Measurements from ENCODE around the gene ACSS3.

Gene ACSS3

GRCh38 chr12:81297601-81298000, 219.7 kb downstream of the ACSS3 start:
- H3K4me2 ChIP-seq (ENCODE audit: low read length): no peak overlapping the region
- no peaks in the 10 kb centered on the region for H3K36me3 ChIP-seq (ENCODE audit: insufficient read depth, low read length)
- H3K27ac ChIP-seq (ENCODE audit: low read depth, low read length, poor library complexity, severe bottlenecking): no peak overlapping the region
- no peaks in the 10 kb centered on the region for H4K20me1 ChIP-seq (ENCODE audit: insufficient read depth, low read length)
- no peaks in the 10 kb centered on the region for H3F3A ChIP-seq (ENCODE audit: insufficient read depth, low read length)
- no peaks in the 10 kb centered on the region for H3K27me3 ChIP-seq (ENCODE audit: insufficient read depth, low read length)
- no peaks in the 10 kb centered on the region for H3K4me1 ChIP-seq (ENCODE audit: insufficient read depth, low read length, severe bottlenecking)
- no peaks in the 10 kb centered on the region for H3K9me2 ChIP-seq (ENCODE audit: low read depth, low read length)
- TF ChIP-seq CTCF (IDR thresholded peaks at IDR 0.05; ENCODE audit: low read length) (no peak), EZH2 (IDR thresholded peaks at IDR 0.05; ENCODE audit: borderline replicate concordance, low read length) (no peak)
- no peak overlapping the region for H3K9ac ChIP-seq (ENCODE audit: low read length)
- no peaks in the 10 kb centered on the region for H3K9me3 ChIP-seq (ENCODE audit: low read length)
- H3K79me2 ChIP-seq (ENCODE audit: insufficient read depth, low read length): no peaks in the 10 kb centered on the region
- no peak overlapping the region for H2AFZ ChIP-seq (ENCODE audit: low read length)
- no peak overlapping the region for H3K4me3 ChIP-seq (ENCODE audit: low read depth, low read length, poor library complexity, severe bottlenecking)

GRCh38 chr12:81300454-81300853, 222.6 kb downstream of the ACSS3 start:
- no peaks in the 10 kb centered on the region for H3K27me3 ChIP-seq (ENCODE audit: insufficient read depth, low read length)
- H3F3A ChIP-seq (ENCODE audit: insufficient read depth, low read length): no peaks in the 10 kb centered on the region
- H2AFZ ChIP-seq (ENCODE audit: low read length): no peak overlapping the region
- H3K36me3 ChIP-seq (ENCODE audit: insufficient read depth, low read length): no peaks in the 10 kb centered on the region
- no peak overlapping the region for H3K27ac ChIP-seq (ENCODE audit: low read depth, low read length, poor library complexity, severe bottlenecking)
- no peak overlapping the region for H3K4me2 ChIP-seq (ENCODE audit: low read length)
- H3K9me2 ChIP-seq (ENCODE audit: low read depth, low read length): no peaks in the 10 kb centered on the region
- no peaks in the 10 kb centered on the region for H3K79me2 ChIP-seq (ENCODE audit: insufficient read depth, low read length)
- no peak overlapping the region for H3K9ac ChIP-seq (ENCODE audit: low read length)
- H3K4me3 ChIP-seq (ENCODE audit: low read depth, low read length, poor library complexity, severe bottlenecking): no peak overlapping the region
- no peaks in the 10 kb centered on the region for H4K20me1 ChIP-seq (ENCODE audit: insufficient read depth, low read length)
- TF ChIP-seq EZH2 (IDR thresholded peaks at IDR 0.05; ENCODE audit: borderline replicate concordance, low read length) (no peak), CTCF (IDR thresholded peaks at IDR 0.05; ENCODE audit: low read length) (no peak)
- H3K4me1 ChIP-seq (ENCODE audit: insufficient read depth, low read length, severe bottlenecking): no peaks in the 10 kb centered on the region
- H3K9me3 ChIP-seq (ENCODE audit: low read length): no peaks in the 10 kb centered on the region

GRCh38 chr12:81303935-81304334, 226.1 kb downstream of the ACSS3 start:
- no peak overlapping the region for H3K9ac ChIP-seq (ENCODE audit: low read length)
- no peak overlapping the region for H3K27ac ChIP-seq (ENCODE audit: low read depth, low read length, poor library complexity, severe bottlenecking)
- H3K27me3 ChIP-seq (ENCODE audit: insufficient read depth, low read length): no peaks in the 10 kb centered on the region
- no peaks in the 10 kb centered on the region for H4K20me1 ChIP-seq (ENCODE audit: insufficient read depth, low read length)
- H3K9me3 ChIP-seq (ENCODE audit: low read length): no peaks in the 10 kb centered on the region
- no peak overlapping the region for H3K4me3 ChIP-seq (ENCODE audit: low read depth, low read length, poor library complexity, severe bottlenecking)
- TF ChIP-seq EZH2 (IDR thresholded peaks at IDR 0.05; ENCODE audit: borderline replicate concordance, low read length) (no peak), CTCF (IDR thresholded peaks at IDR 0.05; ENCODE audit: low read length) (no peak)
- no peak overlapping the region for H3K4me2 ChIP-seq (ENCODE audit: low read length)
- no peaks in the 10 kb centered on the region for H3F3A ChIP-seq (ENCODE audit: insufficient read depth, low read length)
- no peaks in the 10 kb centered on the region for H3K4me1 ChIP-seq (ENCODE audit: insufficient read depth, low read length, severe bottlenecking)
- H2AFZ ChIP-seq (ENCODE audit: low read length): no peak overlapping the region
- no peaks in the 10 kb centered on the region for H3K36me3 ChIP-seq (ENCODE audit: insufficient read depth, low read length)
- no peaks in the 10 kb centered on the region for H3K79me2 ChIP-seq (ENCODE audit: insufficient read depth, low read length)
- H3K9me2 ChIP-seq (ENCODE audit: low read depth, low read length): no peaks in the 10 kb centered on the region
